CD14-positive monocyte (primary cell): ENCODE results near the gene ST3GAL4. TPM values are rescaled to one million over a fixed set of nuclear protein-coding genes. Genes with fewer than 3 reads are reported as not detected.
"Not testable (repeated sequence)": the region's sequence is repeated elsewhere in the genome, so short reads cannot be mapped to it uniquely, and the experiment has no call there.

Experiments
- DNase-seq, 3 donors: peaks; one replicate each; pipeline ENCODE4 v3.0.0-alpha.2; 2011 to 2022
- H2AFZ ChIP-seq: 2 replicates; pipeline ENCODE4 v1.6.0; 2012; ENCODE audit warnings: mild to moderate bottlenecking, low read depth, low read length, inconsistent platforms; ENCODE audit not compliant: insufficient read depth, poor library complexity, severe bottlenecking
- H3K27ac ChIP-seq, 2 donors: 1 replicate in 1 of 2; 2 replicates in 1 of 2; pipeline ENCODE4 v1.5.1; 2012 to 2013; ENCODE audit warnings: low read length in 2 of 2, control low read depth in 1 of 2, inconsistent platforms in 1 of 2, low read depth in 1 of 2, mild to moderate bottlenecking in 1 of 2
- H3K27me3 ChIP-seq, 2 donors: one replicate each; pipeline versions ENCODE4 v1.6.0 to v1.6.1; 2011 to 2013; ENCODE audit warnings: low read length in 2 of 2; ENCODE audit not compliant: control insufficient read depth in 2 of 2, insufficient read depth in 2 of 2
- H3K36me3 ChIP-seq, 2 donors: replicated peaks in 1 of 2; 1 replicate in 1 of 2; 2 replicates in 1 of 2; pipeline versions ENCODE4 v1.5.1 to v1.6.1; 2012 to 2013; ENCODE audit warnings: low read length in 2 of 2, control low read depth in 1 of 2, inconsistent platforms in 1 of 2, mild to moderate bottlenecking in 1 of 2; ENCODE audit not compliant: insufficient read depth in 2 of 2, control insufficient read depth in 1 of 2
- H3K4me1 ChIP-seq, 2 donors: 1 replicate in 1 of 2; 2 replicates in 1 of 2; pipeline versions ENCODE4 v1.5.1 to v1.6.1; 2012 to 2013; ENCODE audit warnings: low read length in 2 of 2, control low read depth in 1 of 2, inconsistent platforms in 1 of 2, mild to moderate bottlenecking in 1 of 2, moderate library complexity in 1 of 2; ENCODE audit not compliant: insufficient read depth in 2 of 2, control insufficient read depth in 1 of 2
- H3K4me2 ChIP-seq: replicated peaks from 2 replicates; pipeline ENCODE3; 2012; ENCODE audit warnings: low read length, moderate library complexity, mild to moderate bottlenecking; ENCODE audit not compliant: poor library complexity, severe bottlenecking; ENCODE audit errors: extremely low read depth
- H3K4me3 ChIP-seq, 3 experiments: fragments of 200-600 bp in 1 of 3; sonication (generic) in 1 of 3; replicated peaks in 1 of 3; 1 replicate in 2 of 3; 2 replicates in 1 of 3; pipeline ENCODE4 v1.5.1; 2011 to 2013; ENCODE audit warnings: low read length in 3 of 3, mild to moderate bottlenecking in 3 of 3, control low read depth in 2 of 3, low read depth in 2 of 3, inconsistent platforms in 1 of 3, moderate library complexity in 1 of 3
- H3K79me2 ChIP-seq: 2 replicates; pipeline ENCODE4 v1.6.0; 2012; ENCODE audit warnings: mild to moderate bottlenecking, control low read depth, inconsistent platforms, low read length, moderate library complexity; ENCODE audit not compliant: insufficient read depth
- H3K9ac ChIP-seq: 2 replicates; pipeline ENCODE4 v1.6.0; 2017; ENCODE audit warnings: low read length, mild to moderate bottlenecking; ENCODE audit not compliant: insufficient read depth, poor library complexity, severe bottlenecking
- H3K9me3 ChIP-seq, 2 donors: replicated peaks in 1 of 2; 1 replicate in 1 of 2; 2 replicates in 1 of 2; pipeline versions ENCODE4 v1.5.1 to v1.6.1; 2012 to 2013; ENCODE audit warnings: low read length in 2 of 2, control low read depth in 1 of 2; ENCODE audit not compliant: control insufficient read depth in 1 of 2, insufficient read depth in 1 of 2
- H4K20me1 ChIP-seq: 2 replicates; pipeline ENCODE4 v1.6.0; 2012; ENCODE audit warnings: mild to moderate bottlenecking, low read length, control low read depth, moderate library complexity; ENCODE audit not compliant: insufficient read depth
- H3K27ac Mint-ChIP-seq, 7 donors: one replicate each; pipeline ENCODE4 v1.8.0; 2020; ENCODE audit warnings: mild to moderate bottlenecking in 7 of 7, mixed read lengths in 7 of 7, moderate library complexity in 6 of 7, inconsistent platforms in 2 of 7
- H3K27me3 Mint-ChIP-seq, 3 donors: one replicate each; pipeline ENCODE4 v1.8.0; 2021 to 2022; ENCODE audit warnings: low read depth in 3 of 3, mild to moderate bottlenecking in 3 of 3, mixed read lengths in 3 of 3, moderate library complexity in 3 of 3, inconsistent platforms in 1 of 3
- H3K36me3 Mint-ChIP-seq, 2 donors: one replicate each; pipeline ENCODE4 v1.8.0; 2020; ENCODE audit warnings: mixed read lengths in 2 of 2, inconsistent platforms in 1 of 2, mild to moderate bottlenecking in 1 of 2
- H3K4me1 Mint-ChIP-seq: one replicate; pipeline ENCODE4 v1.8.0; 2020; ENCODE audit warnings: mild to moderate bottlenecking, mixed read lengths
- H3K4me3 Mint-ChIP-seq, 2 donors: one replicate each; pipeline ENCODE4 v1.8.0; 2020; ENCODE audit warnings: mild to moderate bottlenecking in 2 of 2, mixed read lengths in 2 of 2, moderate library complexity in 1 of 2
- H3K9me3 Mint-ChIP-seq, 7 donors: one replicate each; pipeline ENCODE4 v1.8.0; 2020 to 2022; ENCODE audit warnings: mixed read lengths in 7 of 7, mild to moderate bottlenecking in 6 of 7, moderate library complexity in 6 of 7, inconsistent platforms in 2 of 7
- WGBS: methylation state at CpG from one replicate; pipeline ENCODE4 v1.1.5; 2013; ENCODE audit warnings: missing lambda C conversion rate; ENCODE audit not compliant: insufficient coverage; 5-methylcytosine and 5-hydroxymethylcytosine counted together
- intact Hi-C, 2 donors: fragments of 100-400 bp; cut with micrococcal nuclease; formaldehyde crosslinking; loops; one replicate each; pipeline versions ENCODE4 v1.15.0 to v1.15.1; 2023
- polyA plus RNA-seq, 3 donors: library from polyadenylated mRNA; depleted of rRNA in 1 of 3; unstranded in 2 of 3; stranded (reverse) in 1 of 3; fragments of 300-500 nt in 2 of 3; fragments of >200 nt in 1 of 3; fragmentation: Illumina TruSeq in 2 of 3; gene quantifications; 1 replicate in 2 of 3; 2 replicates in 1 of 3; pipeline ENCODE4 v1.2.3, GENCODE V29; 2012 to 2021
- TF ChIP-seq, protein P1 (sequence below): fragments of 200-600 bp; IDR thresholded peaks from one replicate; pipeline ENCODE4 v1.8.0; 2022; ENCODE audit warnings: antibody characterized with exemption, mild to moderate bottlenecking

ST3GAL4 gene
- polyA plus RNA-seq, 3 donors: 7.8 to 14.3 (median 10.1) TPM

DNA sequence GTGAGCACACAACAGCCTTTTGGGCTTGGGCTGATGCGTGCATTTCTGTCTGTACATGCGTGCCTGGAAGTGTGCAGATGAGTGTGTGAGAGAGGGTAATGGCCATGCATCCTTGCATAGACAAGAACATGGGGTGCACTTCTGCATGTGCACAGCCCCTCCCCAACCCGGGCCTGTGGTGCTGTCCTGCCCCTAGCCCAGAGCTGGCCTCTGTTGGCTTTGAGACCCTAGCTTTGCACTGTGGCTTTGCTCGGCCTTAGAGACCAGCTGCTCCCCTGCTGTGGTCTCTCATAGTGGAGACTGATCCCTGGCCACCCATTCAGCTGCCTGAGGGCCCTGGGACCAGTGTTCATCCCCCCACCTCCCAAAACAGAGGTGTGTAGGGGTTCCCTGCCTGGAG lies 25.4 kb downstream of the ST3GAL4 start:
- Histone ChIP-seq H3K4me2 (peak overlapping the region; percentile 26), H3K4me1 (peaks cover 8 to 9% of the 10 kb centered on the region in 2 donors), H3K9me3 (no peaks in the 10 kb centered on the region), H3K27me3 (no peaks in the 10 kb centered on the region), H3K27ac (peak overlapping the region in 1 of 2 donors; percentile 36), H4K20me1 (no peaks in the 10 kb centered on the region), H3K79me2 (peaks cover 51% of the 10 kb centered on the region), H3K36me3 (no peaks in the 10 kb centered on the region), H3K9ac (peak overlapping the region; percentile 1), H2AFZ (no peak overlapping the region), H3K4me3 (no peak overlapping the region)
- Mint-ChIP-seq H3K4me1 (peaks cover 14% of the 10 kb centered on the region), H3K27me3 (no peaks in the 10 kb centered on the region), H3K27ac (no peak overlapping the region), H3K36me3 (no peaks in the 10 kb centered on the region), H3K4me3 (no peak overlapping the region), H3K9me3 (no peaks in the 10 kb centered on the region)
- DNase-seq: no peak
- WGBS: 95% methylated on average over 3 of the region's 4 CpGs
- TF ChIP-seq, protein P1, sequence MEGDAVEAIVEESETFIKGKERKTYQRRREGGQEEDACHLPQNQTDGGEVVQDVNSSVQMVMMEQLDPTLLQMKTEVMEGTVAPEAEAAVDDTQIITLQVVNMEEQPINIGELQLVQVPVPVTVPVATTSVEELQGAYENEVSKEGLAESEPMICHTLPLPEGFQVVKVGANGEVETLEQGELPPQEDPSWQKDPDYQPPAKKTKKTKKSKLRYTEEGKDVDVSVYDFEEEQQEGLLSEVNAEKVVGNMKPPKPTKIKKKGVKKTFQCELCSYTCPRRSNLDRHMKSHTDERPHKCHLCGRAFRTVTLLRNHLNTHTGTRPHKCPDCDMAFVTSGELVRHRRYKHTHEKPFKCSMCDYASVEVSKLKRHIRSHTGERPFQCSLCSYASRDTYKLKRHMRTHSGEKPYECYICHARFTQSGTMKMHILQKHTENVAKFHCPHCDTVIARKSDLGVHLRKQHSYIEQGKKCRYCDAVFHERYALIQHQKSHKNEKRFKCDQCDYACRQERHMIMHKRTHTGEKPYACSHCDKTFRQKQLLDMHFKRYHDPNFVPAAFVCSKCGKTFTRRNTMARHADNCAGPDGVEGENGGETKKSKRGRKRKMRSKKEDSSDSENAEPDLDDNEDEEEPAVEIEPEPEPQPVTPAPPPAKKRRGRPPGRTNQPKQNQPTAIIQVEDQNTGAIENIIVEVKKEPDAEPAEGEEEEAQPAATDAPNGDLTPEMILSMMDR: no peak
- intact Hi-C loops: no loop called here

DNA sequence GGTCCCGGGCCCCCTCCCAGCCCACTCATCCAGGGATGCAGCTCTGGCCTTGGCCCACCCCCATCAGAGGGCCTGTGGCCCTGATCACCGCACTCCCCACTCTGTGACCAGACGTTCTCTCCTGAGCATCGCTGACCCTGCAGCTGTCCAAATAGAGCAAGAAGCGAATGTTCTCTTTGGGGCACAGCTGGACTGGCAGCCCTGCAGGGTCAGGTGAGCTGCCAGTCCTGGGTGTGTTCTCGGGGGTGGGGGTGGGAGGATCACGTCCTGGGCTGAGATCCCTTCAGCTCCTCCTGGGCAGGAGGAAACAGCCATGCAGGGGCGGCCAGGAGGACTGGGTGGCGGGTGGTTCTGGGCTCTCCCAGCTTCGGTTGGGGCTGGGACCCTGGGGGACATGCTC lies 26.5 kb downstream of the ST3GAL4 start:
- H3K4me3 ChIP-seq, intact Hi-C loops: not testable (repeated sequence)

GRCh38 chr11:126382641-126383040 lies 27.2 kb downstream of the ST3GAL4 start:
- H4K20me1 ChIP-seq, H2AFZ ChIP-seq, H3K9me3 ChIP-seq, H3K4me2 ChIP-seq, H3K9me3 Mint-ChIP-seq, intact Hi-C loops, H3K27me3 Mint-ChIP-seq, H3K4me3 Mint-ChIP-seq, H3K4me3 ChIP-seq, H3K36me3 Mint-ChIP-seq, H3K27ac ChIP-seq, H3K27me3 ChIP-seq, DNase-seq, H3K9ac ChIP-seq, H3K27ac Mint-ChIP-seq, H3K36me3 ChIP-seq: not testable (repeated sequence)
- peaks cover 23 to 26% of the 10 kb centered on the region in 2 donors for H3K4me1 ChIP-seq
- WGBS: 100% methylated on average over 1 of the region's 4 CpGs
- peaks cover 42% of the 10 kb centered on the region for H3K79me2 ChIP-seq
- H3K4me1 Mint-ChIP-seq: peaks cover 30% of the 10 kb centered on the region

More for the DNA sequence above, 26.5 kb downstream of the ST3GAL4 start:
- H3K4me3 Mint-ChIP-seq, H3K27me3 ChIP-seq, H3K4me2 ChIP-seq, H3K9me3 ChIP-seq, H3K27me3 Mint-ChIP-seq, H4K20me1 ChIP-seq, H3K27ac Mint-ChIP-seq, H3K36me3 Mint-ChIP-seq, H2AFZ ChIP-seq, DNase-seq, H3K36me3 ChIP-seq, H3K9ac ChIP-seq, H3K9me3 Mint-ChIP-seq, H3K27ac ChIP-seq: not testable (repeated sequence)
- 83% methylated on average over 1 of the region's 10 CpGs for WGBS
- H3K4me1 Mint-ChIP-seq: peaks cover 24% of the 10 kb centered on the region
- Histone ChIP-seq H3K79me2 (peaks cover 40% of the 10 kb centered on the region), H3K4me1 (peaks cover 18 to 19% of the 10 kb centered on the region in 2 donors)
